Measurements from ENCODE around the gene CCDC33. TPM values are rescaled to one million over a fixed set of nuclear protein-coding genes. Genes with fewer than 3 reads are reported as not detected.

CCDC33 gene
- total and polyA plus RNA-seq, 10 of the 15 experiments (the other 5 are each of a cell fraction or from before 2014, with no cell fraction given): 0.57 to 5.8 (median 4.3) TPM

- TF ChIP-seq, protein P1, sequence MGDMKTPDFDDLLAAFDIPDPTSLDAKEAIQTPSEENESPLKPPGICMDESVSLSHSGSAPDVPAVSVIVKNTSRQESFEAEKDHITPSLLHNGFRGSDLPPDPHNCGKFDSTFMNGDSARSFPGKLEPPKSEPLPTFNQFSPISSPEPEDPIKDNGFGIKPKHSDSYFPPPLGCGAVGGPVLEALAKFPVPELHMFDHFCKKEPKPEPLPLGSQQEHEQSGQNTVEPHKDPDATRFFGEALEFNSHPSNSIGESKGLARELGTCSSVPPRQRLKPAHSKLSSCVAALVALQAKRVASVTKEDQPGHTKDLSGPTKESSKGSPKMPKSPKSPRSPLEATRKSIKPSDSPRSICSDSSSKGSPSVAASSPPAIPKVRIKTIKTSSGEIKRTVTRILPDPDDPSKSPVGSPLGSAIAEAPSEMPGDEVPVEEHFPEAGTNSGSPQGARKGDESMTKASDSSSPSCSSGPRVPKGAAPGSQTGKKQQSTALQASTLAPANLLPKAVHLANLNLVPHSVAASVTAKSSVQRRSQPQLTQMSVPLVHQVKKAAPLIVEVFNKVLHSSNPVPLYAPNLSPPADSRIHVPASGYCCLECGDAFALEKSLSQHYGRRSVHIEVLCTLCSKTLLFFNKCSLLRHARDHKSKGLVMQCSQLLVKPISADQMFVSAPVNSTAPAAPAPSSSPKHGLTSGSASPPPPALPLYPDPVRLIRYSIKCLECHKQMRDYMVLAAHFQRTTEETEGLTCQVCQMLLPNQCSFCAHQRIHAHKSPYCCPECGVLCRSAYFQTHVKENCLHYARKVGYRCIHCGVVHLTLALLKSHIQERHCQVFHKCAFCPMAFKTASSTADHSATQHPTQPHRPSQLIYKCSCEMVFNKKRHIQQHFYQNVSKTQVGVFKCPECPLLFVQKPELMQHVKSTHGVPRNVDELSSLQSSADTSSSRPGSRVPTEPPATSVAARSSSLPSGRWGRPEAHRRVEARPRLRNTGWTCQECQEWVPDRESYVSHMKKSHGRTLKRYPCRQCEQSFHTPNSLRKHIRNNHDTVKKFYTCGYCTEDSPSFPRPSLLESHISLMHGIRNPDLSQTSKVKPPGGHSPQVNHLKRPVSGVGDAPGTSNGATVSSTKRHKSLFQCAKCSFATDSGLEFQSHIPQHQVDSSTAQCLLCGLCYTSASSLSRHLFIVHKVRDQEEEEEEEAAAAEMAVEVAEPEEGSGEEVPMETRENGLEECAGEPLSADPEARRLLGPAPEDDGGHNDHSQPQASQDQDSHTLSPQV (IDR thresholded peaks at IDR 0.05): no peak
- TF ChIP-seq STAT1 (conservative IDR thresholded peaks at IDR 0.05): 0 out of 2 replicates have a peak, but pooled peaks have one; percentile 52
- no peak for TF ChIP-seq CHD1 (IDR thresholded peaks at IDR 0.05; ENCODE audit: low read depth, low read length)
- TF ChIP-seq BCLAF1 (IDR thresholded peaks at IDR 0.05): no peak
- TF ChIP-seq YY1 (IDR thresholded peaks at IDR 0.05; ENCODE audit: low read depth, low read length): peak; percentile 73
- no peak for TF ChIP-seq CHD4 (IDR thresholded peaks at IDR 0.05)
- TF ChIP-seq, protein P2, sequence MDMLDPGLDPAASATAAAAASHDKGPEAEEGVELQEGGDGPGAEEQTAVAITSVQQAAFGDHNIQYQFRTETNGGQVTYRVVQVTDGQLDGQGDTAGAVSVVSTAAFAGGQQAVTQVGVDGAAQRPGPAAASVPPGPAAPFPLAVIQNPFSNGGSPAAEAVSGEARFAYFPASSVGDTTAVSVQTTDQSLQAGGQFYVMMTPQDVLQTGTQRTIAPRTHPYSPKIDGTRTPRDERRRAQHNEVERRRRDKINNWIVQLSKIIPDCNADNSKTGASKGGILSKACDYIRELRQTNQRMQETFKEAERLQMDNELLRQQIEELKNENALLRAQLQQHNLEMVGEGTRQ (IDR thresholded peaks at IDR 0.05; ENCODE audit: borderline replicate concordance, low read depth, low read length): no peak
- TF ChIP-seq RBBP5 (conservative IDR thresholded peaks at IDR 0.05): no peak
- 0 out of 2 replicates have a peak, but pooled peaks have one; percentile 39 for TF ChIP-seq TCF3 (IDR thresholded peaks at IDR 0.05; ENCODE audit: borderline replicate concordance, insufficient read depth, low read depth, low read length)
- TF ChIP-seq, protein P3, sequence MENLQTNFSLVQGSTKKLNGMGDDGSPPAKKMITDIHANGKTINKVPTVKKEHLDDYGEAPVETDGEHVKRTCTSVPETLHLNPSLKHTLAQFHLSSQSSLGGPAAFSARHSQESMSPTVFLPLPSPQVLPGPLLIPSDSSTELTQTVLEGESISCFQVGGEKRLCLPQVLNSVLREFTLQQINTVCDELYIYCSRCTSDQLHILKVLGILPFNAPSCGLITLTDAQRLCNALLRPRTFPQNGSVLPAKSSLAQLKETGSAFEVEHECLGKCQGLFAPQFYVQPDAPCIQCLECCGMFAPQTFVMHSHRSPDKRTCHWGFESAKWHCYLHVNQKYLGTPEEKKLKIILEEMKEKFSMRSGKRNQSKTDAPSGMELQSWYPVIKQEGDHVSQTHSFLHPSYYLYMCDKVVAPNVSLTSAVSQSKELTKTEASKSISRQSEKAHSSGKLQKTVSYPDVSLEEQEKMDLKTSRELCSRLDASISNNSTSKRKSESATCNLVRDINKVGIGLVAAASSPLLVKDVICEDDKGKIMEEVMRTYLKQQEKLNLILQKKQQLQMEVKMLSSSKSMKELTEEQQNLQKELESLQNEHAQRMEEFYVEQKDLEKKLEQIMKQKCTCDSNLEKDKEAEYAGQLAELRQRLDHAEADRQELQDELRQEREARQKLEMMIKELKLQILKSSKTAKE (IDR thresholded peaks at IDR 0.05; ENCODE audit: low read depth, poor library complexity, severe bottlenecking): no peak
- TF ChIP-seq, protein P4, sequence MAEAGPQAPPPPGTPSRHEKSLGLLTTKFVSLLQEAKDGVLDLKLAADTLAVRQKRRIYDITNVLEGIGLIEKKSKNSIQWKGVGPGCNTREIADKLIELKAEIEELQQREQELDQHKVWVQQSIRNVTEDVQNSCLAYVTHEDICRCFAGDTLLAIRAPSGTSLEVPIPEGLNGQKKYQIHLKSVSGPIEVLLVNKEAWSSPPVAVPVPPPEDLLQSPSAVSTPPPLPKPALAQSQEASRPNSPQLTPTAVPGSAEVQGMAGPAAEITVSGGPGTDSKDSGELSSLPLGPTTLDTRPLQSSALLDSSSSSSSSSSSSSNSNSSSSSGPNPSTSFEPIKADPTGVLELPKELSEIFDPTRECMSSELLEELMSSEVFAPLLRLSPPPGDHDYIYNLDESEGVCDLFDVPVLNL (IDR thresholded peaks at IDR 0.05; ENCODE audit: low read depth, low read length): no peak
- peak; percentile 86 for TF ChIP-seq SP1 (IDR thresholded peaks at IDR 0.05; ENCODE audit: low read depth, low read length)
Measured at GRCh38 chr15:74373731-74374647, 137.9 kb downstream of the CCDC33 start (continued).

Measured in GM12878 (cell line).